NCI-H82 (cell line): ENCODE data around the gene ZFYVE27.

Source experiments
- DNase-seq: peaks from one replicate; lab custom pipeline; 2025; lab: John Stamatoyannopoulos, UW

The ZFYVE27 gene

GRCh38 chr10:97770255-97770654 is 33.3 kb downstream of the ZFYVE27 start:
- DNase-seq = no peak

GRCh38 chr10:97771055-97771891 is 34.3 kb downstream of the ZFYVE27 start:
- peak; percentile 37 for DNase-seq

GRCh38 chr10:97771913-97772823 is 35.2 kb downstream of the ZFYVE27 start, which contains the start of gene SFRP5:
TSS of gene SFRP5 (minus strand) at chr10:97771999. CDS start at chr10:97771833, 166 bp downstream.
- no peak for DNase-seq

- no peak for DNase-seq
Measured at GRCh38 chr10:97773096-97773495, 36.2 kb downstream of the ZFYVE27 start.

- DNase-seq = no peak
Measured at GRCh38 chr10:97774811-97775294, 37.9 kb downstream of the ZFYVE27 start.

GRCh38 chr10:97777143-97777542 is 40.2 kb downstream of the ZFYVE27 start:
- no peak for DNase-seq

- no peak for DNase-seq
Measured at GRCh38 chr10:97778452-97779302, 41.7 kb downstream of the ZFYVE27 start.

GRCh38 chr10:97779492-97779891 is 42.6 kb downstream of the ZFYVE27 start:
- no peak for DNase-seq

GRCh38 chr10:97779975-97780374 is 43.0 kb downstream of the ZFYVE27 start:
- DNase-seq = no peak

GRCh38 chr10:97780841-97781617 is 44.1 kb downstream of the ZFYVE27 start:
- no peak for DNase-seq

GRCh38 chr10:97781618-97782331 is 44.8 kb downstream of the ZFYVE27 start:
- DNase-seq = no peak

GRCh38 chr10:97782455-97783228 is 45.7 kb downstream of the ZFYVE27 start:
- DNase-seq = no peak

GRCh38 chr10:97784200-97784810 is 47.4 kb downstream of the ZFYVE27 start:
- no peak for DNase-seq

- DNase-seq = no peak
Measured at GRCh38 chr10:97785231-97785630, 48.3 kb downstream of the ZFYVE27 start.

GRCh38 chr10:97785731-97786130 is 48.8 kb downstream of the ZFYVE27 start:
- DNase-seq = no peak

GRCh38 chr10:97788552-97789442 is 51.9 kb downstream of the ZFYVE27 start:
- DNase-seq = peak; percentile 92

- no peak for DNase-seq
Measured at GRCh38 chr10:97789770-97790397, 53.0 kb downstream of the ZFYVE27 start.
